DND-41 (cell line): ENCODE data around the gene GFOD1.

Experiments used
- ATAC-seq: fragments of 200-7000 bp; cut with Tn5 transposase; 3 replicates; pipeline ENCODE4 v1.9.1; 2021; ENCODE audit warnings: low read depth; ENCODE audit not compliant: insufficient read depth
- DNase-seq: peaks from one replicate; pipeline ENCODE4 v3.0.0-alpha.2; 2020
- H2AFZ ChIP-seq: 2 replicates; pipeline ENCODE4 v1.6.0; 2012; ENCODE audit warnings: low read depth, low read length
- H3K27ac ChIP-seq: 2 replicates; pipeline ENCODE4 v1.5.1; 2012; ENCODE audit warnings: low read length, inconsistent platforms
- H3K27me3 ChIP-seq: fragments of 200-600 bp; sonication (generic); 2 replicates; pipeline ENCODE4 v1.6.0; 2012; ENCODE audit warnings: low read length, mild to moderate bottlenecking, inconsistent platforms; ENCODE audit not compliant: insufficient read depth, poor library complexity
- H3K36me3 ChIP-seq: 2 replicates; pipeline ENCODE4 v1.5.1; 2012; ENCODE audit warnings: low read length, inconsistent platforms; ENCODE audit not compliant: insufficient read depth
- H3K4me1 ChIP-seq: 2 replicates; pipeline ENCODE4 v1.5.1; 2012; ENCODE audit warnings: mild to moderate bottlenecking, low read length; ENCODE audit not compliant: insufficient read depth
- H3K4me2 ChIP-seq: 2 replicates; pipeline ENCODE4 v1.6.0; 2012; ENCODE audit warnings: mild to moderate bottlenecking, moderate library complexity, low read length, inconsistent platforms; ENCODE audit not compliant: insufficient read depth
- H3K4me3 ChIP-seq, 2 experiments: fragments of 200-600 bp in 1 of 2; shearing (Covaris generic) in 1 of 2; 2 replicates each; pipeline ENCODE4 v1.5.1; 2012 to 2016; ENCODE audit warnings: inconsistent platforms in 2 of 2, low read length in 2 of 2, mild to moderate bottlenecking in 2 of 2, low read depth in 1 of 2, moderate library complexity in 1 of 2
- H3K79me2 ChIP-seq: 2 replicates; pipeline ENCODE4 v1.6.0; 2012; ENCODE audit warnings: low read length, inconsistent platforms; ENCODE audit not compliant: insufficient read depth
- H3K9ac ChIP-seq: 2 replicates; pipeline ENCODE4 v1.6.0; 2012; ENCODE audit warnings: low read depth, mild to moderate bottlenecking, inconsistent platforms, low read length, moderate library complexity
- H3K9me3 ChIP-seq: 2 replicates; pipeline ENCODE4 v1.5.1; 2012; ENCODE audit warnings: low read length, moderate library complexity, mild to moderate bottlenecking, inconsistent platforms; ENCODE audit not compliant: insufficient read depth, severe bottlenecking
- H4K20me1 ChIP-seq: 2 replicates; pipeline ENCODE4 v1.6.0; 2012; ENCODE audit warnings: low read length; ENCODE audit not compliant: insufficient read depth
- CTCF ChIP-seq: IDR thresholded peaks from 2 replicates; pipeline ENCODE4 v1.5.1; 2012; ENCODE audit warnings: borderline replicate concordance, low read length, moderate library complexity, mild to moderate bottlenecking; ENCODE audit not compliant: poor library complexity, severe bottlenecking; ENCODE audit errors: extremely low read depth
- EZH2 ChIP-seq: IDR thresholded peaks from 3 replicates; pipeline ENCODE4 v1.6.1; 2012; ENCODE audit warnings: borderline replicate concordance, low read depth, mild to moderate bottlenecking, moderate library complexity, low read length, inconsistent platforms; ENCODE audit not compliant: severe bottlenecking

GFOD1 gene

GRCh38 chr6:13334953-13335352, 152.4 kb downstream of the GFOD1 start:
- H3K4me3 ChIP-seq = no peak overlapping the region
- peaks cover 4% of the 10 kb centered on the region for H3K4me1 ChIP-seq
- no peaks in the 10 kb centered on the region for H3K9me3 ChIP-seq
- ATAC-seq (no peak), DNase-seq (no peak)
- H2AFZ ChIP-seq = no peak overlapping the region
- no peaks in the 10 kb centered on the region for H4K20me1 ChIP-seq
- no peaks in the 10 kb centered on the region for H3K27me3 ChIP-seq
- H3K27ac ChIP-seq = no peak overlapping the region
- no peak overlapping the region for H3K4me2 ChIP-seq
- H3K9ac ChIP-seq = no peak overlapping the region
- no peaks in the 10 kb centered on the region for H3K36me3 ChIP-seq
- TF ChIP-seq EZH2 (no peak), CTCF (no peak)
- H3K79me2 ChIP-seq = no peaks in the 10 kb centered on the region

- Histone ChIP-seq H3K36me3 (no peaks in the 10 kb centered on the region), H3K27me3 (no peaks in the 10 kb centered on the region), H3K27ac (no peak overlapping the region), H3K4me2 (no peak overlapping the region), H3K79me2 (peaks cover 9% of the 10 kb centered on the region), H2AFZ (no peak overlapping the region), H3K4me1 (peaks cover 17% of the 10 kb centered on the region), H3K4me3 (no peak overlapping the region), H4K20me1 (no peaks in the 10 kb centered on the region), H3K9me3 (no peaks in the 10 kb centered on the region), H3K9ac (no peak overlapping the region)
- ATAC-seq = no peak
- DNase-seq = no peak
- TF ChIP-seq EZH2 (no peak), CTCF (no peak)
These were observed 155.1 kb downstream of the GFOD1 start for GRCh38 chr6:13332349-13332706.

GRCh38 chr6:13331516-13332348, 155.7 kb downstream of the GFOD1 start:
- H4K20me1 ChIP-seq = no peaks in the 10 kb centered on the region
- H3K4me3 ChIP-seq = no peak overlapping the region
- no peak for DNase-seq
- no peaks in the 10 kb centered on the region for H3K27me3 ChIP-seq
- peaks cover 22% of the 10 kb centered on the region for H3K4me1 ChIP-seq
- H3K9ac ChIP-seq = no peak overlapping the region
- H3K36me3 ChIP-seq = no peaks in the 10 kb centered on the region
- H3K9me3 ChIP-seq = no peaks in the 10 kb centered on the region
- H2AFZ ChIP-seq = 0 out of 2 replicates have a peak overlapping the region, but pooled peaks have one; percentile 22
- TF ChIP-seq CTCF (peak; percentile 69), EZH2 (no peak)
- no peak overlapping the region for H3K27ac ChIP-seq
- H3K79me2 ChIP-seq = peaks cover 15% of the 10 kb centered on the region
- ATAC-seq = no peak
- no peak overlapping the region for H3K4me2 ChIP-seq

GRCh38 chr6:13328875-13329183, 158.6 kb downstream of the GFOD1 start:
- Histone ChIP-seq H3K4me2 (peak overlapping the region; percentile 80), H2AFZ (peak overlapping the region; percentile 93), H3K4me3 (peak overlapping the region; percentile 85 to 90; a peak in 3 of 4 replicates), H3K36me3 (peaks cover 18% of the 10 kb centered on the region), H3K9me3 (no peaks in the 10 kb centered on the region), H3K9ac (peak overlapping the region; percentile 80), H3K27me3 (no peaks in the 10 kb centered on the region), H4K20me1 (no peaks in the 10 kb centered on the region), H3K4me1 (peaks cover 32% of the 10 kb centered on the region), H3K27ac (peak overlapping the region; percentile 82), H3K79me2 (peaks cover 24% of the 10 kb centered on the region)
- ATAC-seq (no peak), DNase-seq (no peak)
- TF ChIP-seq EZH2 (no peak), CTCF (no peak)
